ENCODE data around the gene SLC25A43. TPM values are rescaled to one million over a fixed set of nuclear protein-coding genes. Genes with fewer than 3 reads are reported as not detected.

SLC25A43 gene
- polyA plus RNA-seq, 1 of the 3 experiments (the other 2 are of a cell fraction): 13.2 TPM

DNA sequence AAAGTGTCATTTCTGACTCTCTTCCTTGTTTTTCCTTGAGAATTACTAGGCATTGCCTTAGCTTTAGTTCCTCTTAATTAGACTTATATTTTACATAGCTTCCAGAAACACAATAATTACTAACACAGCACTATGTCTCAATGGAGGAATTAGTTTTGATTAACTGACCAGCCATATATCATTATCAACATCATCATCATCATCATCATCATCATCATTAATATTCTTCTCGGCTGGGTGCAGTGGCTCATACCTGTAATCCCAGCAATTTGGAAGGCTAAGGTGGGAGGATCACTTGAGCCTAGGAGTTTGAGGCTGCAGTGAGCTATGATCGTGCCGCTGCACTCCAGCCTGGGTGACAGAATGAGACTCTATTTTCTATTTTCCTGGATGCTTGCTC is 66.4 kb downstream of the SLC25A43 start:
- Histone ChIP-seq H3K9me2 (no peaks in the 10 kb centered on the region), H3K27ac (ENCODE audit: low read depth in 2 of 2, low read length in 1 of 2) (no peak overlapping the region), H3K9me3 (no peaks in the 10 kb centered on the region), H3K4me2 (no peak overlapping the region), H3F3A (replicated peaks; ENCODE audit: insufficient read depth) (no peaks in the 10 kb centered on the region), H3K79me2 (ENCODE audit: insufficient read depth) (peaks cover 17% of the 10 kb centered on the region; the same call in 1 of the 2 replicates), H3K27me3 (ENCODE audit: insufficient read depth) (peaks cover 7% of the 10 kb centered on the region; the same call in 1 of the 2 replicates), H4K20me1 (ENCODE audit: insufficient read depth) (peaks cover 10% of the 10 kb centered on the region), H3K9ac (no peak overlapping the region), H3K36me3 (replicated peaks in 1 of 2; ENCODE audit: control insufficient read depth in 1 of 2, insufficient read depth in 2 of 2, low read length in 1 of 2) (peaks cover 8% of the 10 kb centered on the region in 2 experiments), H2AFZ (ENCODE audit: low read depth) (no peak overlapping the region), H3K4me1 (ENCODE audit: control insufficient read depth in 1 of 2, insufficient read depth in 2 of 2, low read depth in 1 of 2, low read length in 1 of 2) (peaks cover 5 to 10% of the 10 kb centered on the region in 2 experiments; a peak in 1 of 4 replicates), H3K4me3 (ENCODE audit: low read depth in 2 of 2, low read length in 1 of 2) (no peak overlapping the region)
- no peak for TF ChIP-seq TAF1 (IDR thresholded peaks at IDR 0.05; ENCODE audit: borderline replicate concordance, low read depth, low read length)
- TF ChIP-seq, protein P1, sequence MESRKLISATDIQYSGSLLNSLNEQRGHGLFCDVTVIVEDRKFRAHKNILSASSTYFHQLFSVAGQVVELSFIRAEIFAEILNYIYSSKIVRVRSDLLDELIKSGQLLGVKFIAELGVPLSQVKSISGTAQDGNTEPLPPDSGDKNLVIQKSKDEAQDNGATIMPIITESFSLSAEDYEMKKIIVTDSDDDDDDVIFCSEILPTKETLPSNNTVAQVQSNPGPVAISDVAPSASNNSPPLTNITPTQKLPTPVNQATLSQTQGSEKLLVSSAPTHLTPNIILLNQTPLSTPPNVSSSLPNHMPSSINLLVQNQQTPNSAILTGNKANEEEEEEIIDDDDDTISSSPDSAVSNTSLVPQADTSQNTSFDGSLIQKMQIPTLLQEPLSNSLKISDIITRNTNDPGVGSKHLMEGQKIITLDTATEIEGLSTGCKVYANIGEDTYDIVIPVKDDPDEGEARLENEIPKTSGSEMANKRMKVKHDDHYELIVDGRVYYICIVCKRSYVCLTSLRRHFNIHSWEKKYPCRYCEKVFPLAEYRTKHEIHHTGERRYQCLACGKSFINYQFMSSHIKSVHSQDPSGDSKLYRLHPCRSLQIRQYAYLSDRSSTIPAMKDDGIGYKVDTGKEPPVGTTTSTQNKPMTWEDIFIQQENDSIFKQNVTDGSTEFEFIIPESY (IDR thresholded peaks at IDR 0.05; ENCODE audit: borderline replicate concordance, low read depth): no peak
- TF ChIP-seq RFX5 (IDR thresholded peaks at IDR 0.05; ENCODE audit: low read length): no peak
- no peak for TF ChIP-seq GABPA (IDR thresholded peaks at IDR 0.05; ENCODE audit: low read depth)
- no peak for TF ChIP-seq CHD2 (IDR thresholded peaks at IDR 0.05; ENCODE audit: low read length, partially characterized antibody)
- TF ChIP-seq MXI1 (IDR thresholded peaks at IDR 0.05; ENCODE audit: low read depth, low read length): no peak
- TF ChIP-seq, protein P2, sequence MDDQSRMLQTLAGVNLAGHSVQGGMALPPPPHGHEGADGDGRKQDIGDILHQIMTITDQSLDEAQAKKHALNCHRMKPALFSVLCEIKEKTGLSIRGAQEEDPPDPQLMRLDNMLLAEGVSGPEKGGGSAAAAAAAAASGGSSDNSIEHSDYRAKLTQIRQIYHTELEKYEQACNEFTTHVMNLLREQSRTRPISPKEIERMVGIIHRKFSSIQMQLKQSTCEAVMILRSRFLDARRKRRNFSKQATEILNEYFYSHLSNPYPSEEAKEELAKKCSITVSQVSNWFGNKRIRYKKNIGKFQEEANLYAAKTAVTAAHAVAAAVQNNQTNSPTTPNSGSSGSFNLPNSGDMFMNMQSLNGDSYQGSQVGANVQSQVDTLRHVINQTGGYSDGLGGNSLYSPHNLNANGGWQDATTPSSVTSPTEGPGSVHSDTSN (IDR thresholded peaks at IDR 0.05): no peak
- ChIA-PET CTCF (no interaction called here), POLR2A (no interaction called here)
- no peak for DNase-seq
- 43% methylated on average over 3 of the region's 3 CpGs for WGBS (ENCODE audit: low lambda C conversion rate)

DNA sequence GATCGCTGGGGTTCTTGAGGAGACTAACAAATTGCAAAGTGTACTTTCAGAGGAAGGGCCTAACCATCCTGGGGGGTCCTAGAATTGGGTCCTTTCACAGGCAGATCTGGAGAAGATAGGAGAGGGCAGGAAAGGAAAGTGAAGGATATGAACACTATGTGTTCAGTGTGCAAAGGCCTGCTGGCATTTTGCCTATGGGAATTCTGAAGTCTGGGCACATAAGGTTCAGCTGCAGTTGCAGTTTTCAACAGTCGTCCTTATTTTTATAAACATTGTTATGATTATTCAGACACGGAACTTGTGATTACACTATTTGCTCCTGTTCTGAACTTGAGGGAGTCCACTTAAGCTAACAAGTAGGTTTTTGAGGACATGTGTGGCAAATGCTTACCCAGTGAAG is 67.8 kb downstream of the SLC25A43 start:
- Histone ChIP-seq H3K4me2 (no peak overlapping the region), H3F3A (replicated peaks; ENCODE audit: insufficient read depth) (peaks cover 4% of the 10 kb centered on the region), H3K9ac (no peak overlapping the region), H3K36me3 (replicated peaks in 1 of 2; ENCODE audit: control insufficient read depth in 1 of 2, insufficient read depth in 2 of 2, low read length in 1 of 2) (peaks cover 14 to 17% of the 10 kb centered on the region in 2 experiments), H3K4me3 (ENCODE audit: low read depth in 2 of 2, low read length in 1 of 2) (no peak overlapping the region), H3K27ac (ENCODE audit: low read depth in 2 of 2, low read length in 1 of 2) (no peak overlapping the region), H2AFZ (ENCODE audit: low read depth) (no peak overlapping the region), H3K9me2 (no peaks in the 10 kb centered on the region), H4K20me1 (ENCODE audit: insufficient read depth) (peaks cover 10% of the 10 kb centered on the region), H3K4me1 (ENCODE audit: control insufficient read depth in 1 of 2, insufficient read depth in 2 of 2, low read depth in 1 of 2, low read length in 1 of 2) (peaks cover 5 to 10% of the 10 kb centered on the region in 2 experiments; a peak in 1 of 4 replicates), H3K79me2 (ENCODE audit: insufficient read depth) (peaks cover 17% of the 10 kb centered on the region; the same call in 1 of the 2 replicates), H3K9me3 (no peaks in the 10 kb centered on the region), H3K27me3 (ENCODE audit: insufficient read depth) (peaks cover 7% of the 10 kb centered on the region; the same call in 1 of the 2 replicates)
- ChIA-PET CTCF (interaction anchor here (1.2 to 1.8 kb wide), 3 partner anchors 15 to 49 kb away, joined by 3 to 5 read pairs (median 5); no protein-coding TSS in a partner anchor), POLR2A (no interaction called here)
- no peak for DNase-seq
- 57% methylated on average over 3 of the region's 3 CpGs for WGBS (ENCODE audit: low lambda C conversion rate)
- no peak for TF ChIP-seq TCF12 (IDR thresholded peaks at IDR 0.05)
- TF ChIP-seq, protein P1 (IDR thresholded peaks at IDR 0.05; ENCODE audit: borderline replicate concordance, low read depth): no peak
- no peak for TF ChIP-seq TEAD4 (IDR thresholded peaks at IDR 0.05; ENCODE audit: borderline replicate concordance, insufficient read depth)
- no peak for TF ChIP-seq EP300 (IDR thresholded peaks at IDR 0.05; ENCODE audit: borderline replicate concordance in 1 of 2, low read depth in 1 of 2, low read length in 1 of 2)
- TF ChIP-seq GABPA (IDR thresholded peaks at IDR 0.05; ENCODE audit: low read depth): no peak
- TF ChIP-seq YY1 (IDR thresholded peaks at IDR 0.05; ENCODE audit: low read depth): no peak
- TF ChIP-seq JUND (IDR thresholded peaks at IDR 0.05): no peak
- TF ChIP-seq, protein P2 (IDR thresholded peaks at IDR 0.05): no peak
- no peak for TF ChIP-seq FOXJ3 (CRISPR knock-in tag; IDR thresholded peaks at IDR 0.05)
- TF ChIP-seq SIN3A (IDR thresholded peaks at IDR 0.05; ENCODE audit: borderline replicate concordance, low read depth, low read length): no peak
